Measurements from ENCODE around the gene NKAIN2. TPM values are rescaled to one million over a fixed set of nuclear protein-coding genes. Genes with fewer than 3 reads are reported as not detected.

Gene NKAIN2
- total RNA-seq, 2 donors from 2014 or later, result 0.29 TPM; not detected in 1

GRCh38 chr6:124792386-124792785 lies 988.7 kb downstream of the NKAIN2 start:
- Mint-ChIP-seq H3K4me3 (no peak overlapping the region), H3K9me3 (no peaks in the 10 kb centered on the region), H3K36me3 (ENCODE audit: low read depth) (no peaks in the 10 kb centered on the region), H3K27ac (no peak overlapping the region), H3K4me1 (peaks cover 3% of the 10 kb centered on the region), H3K27me3 (ENCODE audit: insufficient read depth) (no peaks in the 10 kb centered on the region)
- 90 to 100% methylated on average over 1 to 2 of the region's 2 CpGs for WGBS, 2 experiments (ENCODE audit: insufficient coverage in 1 of 2, insufficient read length in 1 of 2)
- Histone ChIP-seq H3K9me3 (ENCODE audit: control insufficient read depth, low read length) (no peaks in the 10 kb centered on the region), H3K4me3 (ENCODE audit: low read length) (no peak overlapping the region), H3K27ac (ENCODE audit: low read depth, low read length) (no peak overlapping the region), H3K4me1 (ENCODE audit: control insufficient read depth, insufficient read depth, low read length) (no peaks in the 10 kb centered on the region), H3K9ac (ENCODE audit: extremely low read depth, low read length, poor library complexity, severe bottlenecking) (no peak overlapping the region), H3K36me3 (ENCODE audit: control insufficient read depth, insufficient read depth, low read length) (no peaks in the 10 kb centered on the region), H3K27me3 (ENCODE audit: control insufficient read depth, insufficient read depth, low read length, poor library complexity, severe bottlenecking) (no peaks in the 10 kb centered on the region)
- TF ChIP-seq CTCF (conservative IDR thresholded peaks at IDR 0.05), result no peak
- no peak for DNase-seq

GRCh38 chr6:124793398-124793797 lies 989.7 kb downstream of the NKAIN2 start:
- no peaks in the 10 kb centered on the region for H3K36me3 Mint-ChIP-seq (ENCODE audit: low read depth)
- H3K27me3 Mint-ChIP-seq (ENCODE audit: insufficient read depth), result no peaks in the 10 kb centered on the region
- Histone ChIP-seq H3K4me3 (ENCODE audit: low read length) (no peak overlapping the region), H3K27ac (ENCODE audit: low read depth, low read length) (no peak overlapping the region), H3K9ac (ENCODE audit: extremely low read depth, low read length, poor library complexity, severe bottlenecking) (no peak overlapping the region), H3K9me3 (ENCODE audit: control insufficient read depth, low read length) (no peaks in the 10 kb centered on the region), H3K4me1 (ENCODE audit: control insufficient read depth, insufficient read depth, low read length) (no peaks in the 10 kb centered on the region), H3K36me3 (ENCODE audit: control insufficient read depth, insufficient read depth, low read length) (no peaks in the 10 kb centered on the region), H3K27me3 (ENCODE audit: control insufficient read depth, insufficient read depth, low read length, poor library complexity, severe bottlenecking) (no peaks in the 10 kb centered on the region)
- H3K4me3 Mint-ChIP-seq, result no peak overlapping the region
- peaks cover 5% of the 10 kb centered on the region for H3K4me1 Mint-ChIP-seq
- DNase-seq, result no peak
- no peak overlapping the region for H3K27ac Mint-ChIP-seq
- TF ChIP-seq CTCF (conservative IDR thresholded peaks at IDR 0.05), result no peak
- H3K9me3 Mint-ChIP-seq, result no peaks in the 10 kb centered on the region

GRCh38 chr6:124795643-124796463 lies 992.2 kb downstream of the NKAIN2 start:
- 87 to 93% methylated on average over 3 to 4 of the region's 4 CpGs for WGBS, 2 experiments (ENCODE audit: insufficient coverage in 1 of 2, insufficient read length in 1 of 2)
- Histone ChIP-seq H3K27ac (ENCODE audit: low read depth, low read length) (no peak overlapping the region), H3K36me3 (ENCODE audit: control insufficient read depth, insufficient read depth, low read length) (no peaks in the 10 kb centered on the region), H3K4me3 (ENCODE audit: low read length) (no peak overlapping the region), H3K4me1 (ENCODE audit: control insufficient read depth, insufficient read depth, low read length) (no peaks in the 10 kb centered on the region), H3K9me3 (ENCODE audit: control insufficient read depth, low read length) (no peaks in the 10 kb centered on the region), H3K27me3 (ENCODE audit: control insufficient read depth, insufficient read depth, low read length, poor library complexity, severe bottlenecking) (no peaks in the 10 kb centered on the region), H3K9ac (ENCODE audit: extremely low read depth, low read length, poor library complexity, severe bottlenecking) (no peak overlapping the region)
- Mint-ChIP-seq H3K4me3 (no peak overlapping the region), H3K4me1 (peaks cover 11% of the 10 kb centered on the region), H3K9me3 (no peaks in the 10 kb centered on the region), H3K36me3 (ENCODE audit: low read depth) (no peaks in the 10 kb centered on the region), H3K27ac (no peak overlapping the region), H3K27me3 (ENCODE audit: insufficient read depth) (no peaks in the 10 kb centered on the region)
- peak; percentile 79 for DNase-seq
- peak; percentile 89 for TF ChIP-seq CTCF (conservative IDR thresholded peaks at IDR 0.05)
